ENCODE measurements around the gene KCNIP2. TPM values are rescaled to one million over a fixed set of nuclear protein-coding genes. Genes with fewer than 3 reads are reported as not detected.

KCNIP2 gene
- total RNA-seq, 2 donors from 2014 or later, result 2.8 to 3.0 TPM

DNA sequence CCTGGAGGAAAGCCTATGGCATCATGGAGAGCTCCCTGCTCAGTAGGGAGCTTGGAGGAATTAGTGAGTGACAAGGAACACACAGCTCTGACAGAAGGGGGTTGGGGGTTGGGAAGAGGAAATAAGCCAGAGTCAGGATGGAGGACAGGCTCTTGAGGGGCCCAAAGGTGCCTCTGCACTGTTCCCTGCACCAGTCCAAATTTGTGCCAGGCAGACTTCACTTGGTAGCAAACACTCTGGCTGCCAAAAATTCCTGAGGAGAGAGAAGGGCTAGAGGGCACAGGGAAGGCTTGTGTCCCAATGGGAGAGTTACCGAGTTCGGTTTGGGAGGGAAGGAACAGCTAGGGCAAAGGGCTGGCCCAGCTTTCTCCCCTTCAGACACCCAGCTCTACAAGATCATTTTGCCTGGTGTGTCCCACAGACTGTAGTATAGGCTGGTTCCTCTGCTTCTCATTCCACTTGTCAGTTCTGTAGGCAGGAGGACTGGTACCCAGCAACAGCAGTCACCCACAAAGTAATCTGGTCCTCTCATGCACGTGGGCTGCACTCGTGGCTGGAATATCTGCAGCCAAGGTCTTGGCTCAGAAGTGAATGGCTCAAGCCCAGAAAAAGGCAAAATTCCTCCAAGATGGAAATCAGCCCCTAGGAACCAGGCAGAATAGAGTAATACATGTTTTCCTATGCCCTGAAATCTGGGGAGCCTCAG, 8.0 kb upstream of the KCNIP2 start:
- Mint-ChIP-seq H3K9me3 (no peaks in the 10 kb centered on the region), H3K4me3 (no peak overlapping the region), H3K4me1 (peaks cover 32% of the 10 kb centered on the region), H3K27me3 (ENCODE audit: insufficient read depth) (no peaks in the 10 kb centered on the region), H3K36me3 (ENCODE audit: low read depth) (peaks cover 3% of the 10 kb centered on the region), H3K27ac (no peak overlapping the region)
- H3K27ac ChIP-seq (ENCODE audit: low read depth, low read length), result no peak overlapping the region
- TF ChIP-seq, protein P1, sequence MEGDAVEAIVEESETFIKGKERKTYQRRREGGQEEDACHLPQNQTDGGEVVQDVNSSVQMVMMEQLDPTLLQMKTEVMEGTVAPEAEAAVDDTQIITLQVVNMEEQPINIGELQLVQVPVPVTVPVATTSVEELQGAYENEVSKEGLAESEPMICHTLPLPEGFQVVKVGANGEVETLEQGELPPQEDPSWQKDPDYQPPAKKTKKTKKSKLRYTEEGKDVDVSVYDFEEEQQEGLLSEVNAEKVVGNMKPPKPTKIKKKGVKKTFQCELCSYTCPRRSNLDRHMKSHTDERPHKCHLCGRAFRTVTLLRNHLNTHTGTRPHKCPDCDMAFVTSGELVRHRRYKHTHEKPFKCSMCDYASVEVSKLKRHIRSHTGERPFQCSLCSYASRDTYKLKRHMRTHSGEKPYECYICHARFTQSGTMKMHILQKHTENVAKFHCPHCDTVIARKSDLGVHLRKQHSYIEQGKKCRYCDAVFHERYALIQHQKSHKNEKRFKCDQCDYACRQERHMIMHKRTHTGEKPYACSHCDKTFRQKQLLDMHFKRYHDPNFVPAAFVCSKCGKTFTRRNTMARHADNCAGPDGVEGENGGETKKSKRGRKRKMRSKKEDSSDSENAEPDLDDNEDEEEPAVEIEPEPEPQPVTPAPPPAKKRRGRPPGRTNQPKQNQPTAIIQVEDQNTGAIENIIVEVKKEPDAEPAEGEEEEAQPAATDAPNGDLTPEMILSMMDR (conservative IDR thresholded peaks at IDR 0.05), result no peak
- DNase-seq, result no peak
- H3K36me3 ChIP-seq (ENCODE audit: control insufficient read depth, insufficient read depth, low read length), result no peaks in the 10 kb centered on the region
- H3K27me3 ChIP-seq (ENCODE audit: control insufficient read depth, insufficient read depth, low read length, poor library complexity, severe bottlenecking), result no peaks in the 10 kb centered on the region
- H3K9ac ChIP-seq (ENCODE audit: extremely low read depth, low read length, poor library complexity, severe bottlenecking), result no peak overlapping the region
- no peaks in the 10 kb centered on the region for H3K9me3 ChIP-seq (ENCODE audit: control insufficient read depth, low read length)
- WGBS, 2 experiments (ENCODE audit: insufficient coverage in 1 of 2, insufficient read length in 1 of 2), result 93 to 94% methylated on average over 2 to 4 of the region's 4 CpGs
- no peak overlapping the region for H3K4me3 ChIP-seq (ENCODE audit: low read length)
- H3K4me1 ChIP-seq (ENCODE audit: control insufficient read depth, insufficient read depth, low read length), result no peaks in the 10 kb centered on the region

DNA sequence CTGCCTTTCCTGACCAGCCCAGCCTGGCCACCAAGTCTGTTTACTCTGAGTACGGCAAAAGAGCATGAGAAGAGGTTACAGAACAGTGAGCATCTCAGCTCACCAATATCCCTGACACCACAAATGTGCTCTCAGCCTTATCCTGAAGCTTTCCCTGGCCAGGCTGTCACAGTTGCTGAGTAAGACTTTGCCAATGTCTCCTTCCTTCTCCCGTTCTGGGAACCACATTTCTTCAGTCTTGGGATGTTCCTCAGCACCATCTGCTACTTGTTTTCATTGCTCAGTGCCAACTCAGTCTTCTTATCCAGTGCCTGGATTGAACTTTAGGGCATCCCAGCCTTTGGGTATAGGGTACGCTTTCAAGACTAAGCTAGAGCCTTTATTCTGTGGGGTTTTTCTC, 7.1 kb upstream of the KCNIP2 start:
- Mint-ChIP-seq H3K4me1 (peaks cover 32% of the 10 kb centered on the region), H3K4me3 (no peak overlapping the region), H3K27me3 (ENCODE audit: insufficient read depth) (no peaks in the 10 kb centered on the region), H3K27ac (no peak overlapping the region), H3K36me3 (ENCODE audit: low read depth) (peaks cover 9% of the 10 kb centered on the region), H3K9me3 (no peaks in the 10 kb centered on the region)
- TF ChIP-seq, protein P1 (conservative IDR thresholded peaks at IDR 0.05), result no peak
- H3K36me3 ChIP-seq (ENCODE audit: control insufficient read depth, insufficient read depth, low read length), result no peaks in the 10 kb centered on the region
- H3K9me3 ChIP-seq (ENCODE audit: control insufficient read depth, low read length), result no peaks in the 10 kb centered on the region
- WGBS, 2 experiments (ENCODE audit: insufficient coverage in 1 of 2, insufficient read length in 1 of 2), result 88 to 93% methylated on average over 2 to 3 of the region's 3 CpGs
- no peak for DNase-seq
- H3K9ac ChIP-seq (ENCODE audit: extremely low read depth, low read length, poor library complexity, severe bottlenecking), result no peak overlapping the region
- no peaks in the 10 kb centered on the region for H3K4me1 ChIP-seq (ENCODE audit: control insufficient read depth, insufficient read depth, low read length)
- no peaks in the 10 kb centered on the region for H3K27me3 ChIP-seq (ENCODE audit: control insufficient read depth, insufficient read depth, low read length, poor library complexity, severe bottlenecking)
- no peak overlapping the region for H3K27ac ChIP-seq (ENCODE audit: low read depth, low read length)
- no peak overlapping the region for H3K4me3 ChIP-seq (ENCODE audit: low read length)

DNA sequence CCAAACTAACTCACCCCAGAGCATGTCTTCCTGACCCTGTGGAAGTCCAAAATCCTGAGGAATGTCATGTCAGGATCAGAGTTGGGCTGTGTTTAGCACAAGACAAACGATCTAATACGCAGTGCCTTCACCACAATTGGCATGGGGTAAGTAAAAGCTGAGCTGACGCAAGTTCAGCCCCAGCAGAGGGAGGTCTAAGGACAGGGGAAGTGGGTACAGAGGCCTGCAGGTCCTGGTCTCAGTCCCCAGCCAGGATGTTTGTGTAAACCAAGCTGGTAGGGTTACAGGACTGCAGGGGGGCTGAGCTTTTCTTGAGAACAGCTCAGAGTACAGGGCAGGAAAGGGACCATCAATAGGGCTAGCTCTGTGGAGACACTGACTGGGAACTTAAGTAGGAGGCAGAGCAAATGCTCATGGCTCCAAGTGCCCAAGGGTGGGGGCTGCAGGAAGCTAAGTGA, 5.3 kb upstream of the KCNIP2 start:
- WGBS, 2 experiments (ENCODE audit: insufficient coverage in 1 of 2, insufficient read length in 1 of 2), result 60 to 89% methylated on average over 1 to 3 of the region's 3 CpGs
- Mint-ChIP-seq H3K9me3 (no peaks in the 10 kb centered on the region), H3K27me3 (ENCODE audit: insufficient read depth) (peaks cover 8% of the 10 kb centered on the region), H3K4me1 (peaks cover 37% of the 10 kb centered on the region), H3K27ac (peak overlapping the region; percentile 10), H3K36me3 (ENCODE audit: low read depth) (peaks cover 11% of the 10 kb centered on the region), H3K4me3 (no peak overlapping the region)
- peak; percentile 78 for DNase-seq
- no peaks in the 10 kb centered on the region for H3K27me3 ChIP-seq (ENCODE audit: control insufficient read depth, insufficient read depth, low read length, poor library complexity, severe bottlenecking)
- no peaks in the 10 kb centered on the region for H3K36me3 ChIP-seq (ENCODE audit: control insufficient read depth, insufficient read depth, low read length)
- no peaks in the 10 kb centered on the region for H3K9me3 ChIP-seq (ENCODE audit: control insufficient read depth, low read length)
- TF ChIP-seq, protein P1 (conservative IDR thresholded peaks at IDR 0.05), result no peak
- no peak overlapping the region for H3K27ac ChIP-seq (ENCODE audit: low read depth, low read length)
- H3K4me1 ChIP-seq (ENCODE audit: control insufficient read depth, insufficient read depth, low read length), result no peaks in the 10 kb centered on the region
- no peak overlapping the region for H3K4me3 ChIP-seq (ENCODE audit: low read length)
- no peak overlapping the region for H3K9ac ChIP-seq (ENCODE audit: extremely low read depth, low read length, poor library complexity, severe bottlenecking)

Measured in endodermal cell (in vitro differentiated cells).